ENCODE data around the gene ANKFY1.

Gene ANKFY1

DNA sequence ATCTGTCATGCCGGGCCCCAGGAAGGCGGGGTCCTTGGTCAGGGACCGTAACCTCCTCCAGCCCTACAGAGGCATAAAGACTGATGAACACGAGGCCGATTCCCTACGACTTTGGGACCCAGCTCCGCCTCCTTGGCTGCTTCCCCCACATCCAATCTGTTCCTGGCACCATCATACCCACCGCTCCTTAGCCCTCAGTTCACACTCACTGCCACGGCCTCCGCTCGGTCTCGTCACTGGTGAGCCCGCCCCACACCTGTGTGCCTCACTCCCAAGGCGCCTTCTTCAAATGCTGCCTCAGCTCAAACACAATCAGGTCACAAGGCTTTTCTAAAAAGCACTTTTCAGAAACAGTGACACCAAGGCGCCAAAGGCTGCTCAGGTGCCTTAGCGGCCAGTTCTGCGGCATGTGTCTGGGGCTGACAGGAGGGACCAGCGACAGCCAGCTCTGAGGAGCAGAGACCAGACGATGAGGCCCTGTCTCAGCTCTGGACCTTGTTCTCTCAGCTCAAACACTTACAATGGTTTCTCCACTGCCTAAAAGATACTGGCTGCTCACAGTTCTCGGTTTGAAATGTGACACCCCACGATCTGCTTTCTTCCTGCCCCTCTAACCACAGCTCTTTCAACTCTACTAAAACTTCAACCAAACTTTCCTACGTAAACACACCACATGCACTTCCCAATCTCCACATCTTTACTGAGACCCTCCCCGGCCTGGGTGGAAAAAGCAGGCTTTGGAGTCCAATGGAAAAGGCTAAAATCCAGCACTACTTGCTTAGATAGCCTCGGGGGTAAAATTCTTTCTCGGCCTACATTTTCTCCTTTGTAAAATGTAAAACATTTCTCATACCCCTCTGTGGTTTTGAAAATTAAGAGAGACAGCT, 87.6 kb downstream of the ANKFY1 start:
- no peak for DNase-seq

- DNase-seq, result no peak
These were observed 89.2 kb downstream of the ANKFY1 start for GRCh38 chr17:4174556-4174955.

DNA sequence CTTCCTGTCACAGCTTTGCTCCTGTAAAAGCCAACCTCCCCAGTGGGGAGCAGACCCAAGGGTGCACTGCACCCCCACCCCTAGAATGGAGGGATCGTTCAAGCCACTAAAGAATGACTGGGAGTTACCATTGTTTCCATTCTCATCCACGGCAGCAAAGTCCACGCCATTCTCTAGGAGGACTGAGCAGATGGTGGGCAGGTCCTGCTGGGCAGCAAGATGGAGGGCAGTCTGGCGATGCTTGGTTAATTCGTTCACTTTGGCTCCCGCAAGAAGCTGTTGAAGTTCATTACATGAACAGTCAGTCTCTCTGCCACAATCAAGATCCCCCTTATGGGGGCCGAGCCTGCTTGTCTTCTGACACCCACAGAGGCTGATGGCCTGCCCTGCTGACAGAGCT, 90.0 kb downstream of the ANKFY1 start:
- no peak for DNase-seq

DNA sequence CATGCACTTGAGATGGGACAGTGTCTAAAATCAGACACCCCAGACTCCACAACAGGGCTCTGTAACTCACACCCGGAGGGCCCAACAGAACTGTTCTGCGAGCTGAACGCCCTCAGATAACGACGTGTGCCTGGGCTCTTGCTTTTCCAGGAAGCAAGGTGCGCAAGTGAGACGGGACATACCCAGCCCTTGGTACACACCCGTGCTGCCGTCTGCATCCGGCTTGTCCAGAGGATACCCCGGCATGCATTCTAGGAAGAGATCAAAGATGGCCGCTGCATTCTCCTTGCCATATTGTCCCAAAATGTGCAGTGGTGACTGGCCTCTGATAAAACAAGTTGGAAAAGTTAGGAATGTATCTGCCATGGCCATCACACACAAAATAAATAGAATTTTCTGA, 91.4 kb downstream of the ANKFY1 start:
- DNase-seq, result no peak

- no peak for DNase-seq
These were observed 93.0 kb downstream of the ANKFY1 start for GRCh38 chr17:4170639-4171280.

GRCh38 chr17:4167786-4168185, 96.0 kb downstream of the ANKFY1 start:
- DNase-seq, result no peak

DNA sequence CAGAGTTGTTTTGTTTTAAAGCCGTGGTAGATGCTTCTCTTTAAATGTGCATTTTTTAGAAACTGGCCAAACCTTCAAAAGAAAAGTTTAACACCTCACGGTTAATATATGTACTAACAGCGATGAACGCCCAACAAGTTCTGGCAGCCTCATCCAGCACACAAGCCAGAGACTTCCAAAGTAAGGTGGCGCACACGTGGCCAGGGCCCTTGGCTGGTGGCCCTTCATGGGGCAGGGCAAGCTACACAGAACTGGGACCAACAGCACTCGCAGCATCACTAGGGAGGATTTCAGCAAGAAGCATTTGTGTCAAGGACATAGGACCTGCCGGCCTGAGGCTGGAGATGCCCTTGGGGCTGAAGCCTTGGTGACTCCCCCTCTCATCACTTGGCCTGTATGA, 97.4 kb downstream of the ANKFY1 start:
- DNase-seq, result no peak

DNA sequence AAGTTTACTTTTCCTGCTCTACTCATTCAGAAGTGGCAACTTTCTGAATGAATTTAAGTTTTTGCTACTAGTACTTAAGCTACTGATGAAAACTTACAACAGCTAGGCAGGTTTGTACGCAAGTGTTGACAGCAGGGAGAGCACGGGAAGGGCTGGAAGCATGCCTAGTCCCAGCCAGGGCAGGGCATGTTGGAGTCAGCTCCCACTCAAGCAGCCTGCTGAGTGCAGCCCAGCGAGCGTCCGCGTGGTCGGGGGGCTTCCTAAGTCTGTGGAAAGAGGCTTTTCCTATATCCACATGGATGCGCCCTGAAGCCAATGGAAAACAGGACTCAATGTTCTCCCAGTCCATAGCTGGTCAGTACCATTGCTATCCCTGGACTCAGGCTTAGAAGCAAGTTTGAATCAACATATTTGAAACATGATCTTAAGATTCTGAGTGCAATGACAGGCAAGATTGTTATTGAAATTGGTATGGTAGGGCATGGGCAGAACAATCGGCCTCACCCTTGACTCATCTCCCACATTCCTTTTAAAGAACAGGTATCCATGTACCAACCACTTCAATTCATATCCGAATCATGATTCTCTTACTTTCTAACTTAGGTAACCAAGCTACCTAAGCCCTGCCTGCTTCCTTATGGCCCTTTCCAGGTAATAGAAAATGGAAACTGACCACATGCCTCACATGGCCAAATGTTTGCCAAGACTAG, 98.3 kb downstream of the ANKFY1 start:
- no peak for DNase-seq

GRCh38 chr17:4163951-4164350, 99.8 kb downstream of the ANKFY1 start:
- no peak for DNase-seq

- DNase-seq, result no peak
These were observed 100.9 kb downstream of the ANKFY1 start for GRCh38 chr17:4162775-4163466.

DNA sequence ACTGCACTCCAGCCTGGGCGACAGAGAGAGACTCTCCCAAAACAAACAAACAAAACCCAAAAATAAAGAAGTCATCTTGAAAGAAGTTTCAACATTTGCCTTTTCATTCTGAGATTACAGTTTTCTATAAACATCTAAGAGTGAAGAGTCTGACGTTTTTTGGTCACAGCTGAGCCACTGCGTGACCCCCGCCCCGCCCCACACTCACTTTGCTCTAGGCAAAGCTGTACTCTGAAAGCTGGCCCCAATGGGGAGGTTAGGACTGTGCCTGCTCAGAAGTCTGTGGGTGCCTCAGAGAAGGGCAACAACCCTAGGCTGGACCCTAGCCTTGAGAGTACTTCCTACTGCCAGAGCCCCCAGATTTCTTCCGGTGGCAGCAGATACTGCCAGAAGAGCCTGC, 101.5 kb downstream of the ANKFY1 start:
- DNase-seq, result no peak

- DNase-seq, result no peak
These were observed 101.8 kb downstream of the ANKFY1 start for GRCh38 chr17:4161967-4162305.

GRCh38 chr17:4161192-4161966, 102.4 kb downstream of the ANKFY1 start:
- no peak for DNase-seq

GRCh38 chr17:4160294-4160859, 103.4 kb downstream of the ANKFY1 start:
- DNase-seq, result no peak

DNA sequence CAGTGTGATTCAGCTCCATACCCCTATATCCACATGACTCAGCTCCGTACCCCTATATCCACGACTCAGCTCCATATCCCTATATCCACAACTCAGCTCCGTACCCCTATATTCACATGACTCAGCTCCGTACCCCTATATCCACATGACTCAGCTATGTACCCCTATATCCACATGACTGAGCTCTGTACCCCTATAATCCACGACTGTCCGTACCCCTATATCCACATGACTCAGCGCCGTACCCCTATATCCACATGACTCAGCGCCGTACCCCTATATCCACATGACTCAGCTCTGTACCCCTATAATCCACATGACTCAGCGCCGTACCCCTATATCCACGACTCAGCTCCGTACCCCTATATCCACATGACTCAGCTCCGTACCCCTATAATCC, 104.0 kb downstream of the ANKFY1 start:
- no peak for DNase-seq

DNA sequence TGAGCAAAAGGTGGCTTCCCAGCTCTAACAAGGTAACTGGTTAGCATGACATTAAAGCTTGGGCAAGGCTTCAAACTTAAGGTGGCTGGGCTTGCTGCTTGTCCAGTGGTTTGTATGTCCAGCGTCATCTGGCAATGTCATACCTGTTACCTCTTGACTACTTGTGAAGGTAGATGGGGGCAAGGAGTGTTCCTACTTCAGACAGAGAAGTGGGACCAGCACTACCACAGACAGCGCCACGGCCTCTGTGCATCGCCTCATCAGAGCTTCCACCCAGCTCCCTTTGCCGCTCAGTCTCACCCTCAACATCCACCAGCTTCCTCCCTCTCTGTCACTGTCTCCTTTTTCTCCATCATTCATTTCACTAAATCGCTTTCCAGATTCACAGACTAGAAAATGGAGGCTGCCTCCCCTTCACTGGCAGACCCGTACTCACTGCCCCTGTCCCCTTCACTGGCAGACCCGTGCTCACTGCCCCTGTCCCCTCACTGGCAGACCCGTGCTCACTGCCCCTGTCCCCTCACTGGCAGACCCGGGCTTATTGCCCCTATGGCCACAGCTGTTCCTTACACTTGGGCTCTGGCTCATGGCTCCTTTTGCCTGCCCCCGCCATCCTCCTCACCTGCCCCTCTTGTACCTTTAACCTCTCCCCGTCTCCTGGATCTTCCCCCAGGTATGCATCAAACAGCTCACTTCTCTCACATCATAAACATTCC, 106.0 kb downstream of the ANKFY1 start:
- no peak for DNase-seq

DNA sequence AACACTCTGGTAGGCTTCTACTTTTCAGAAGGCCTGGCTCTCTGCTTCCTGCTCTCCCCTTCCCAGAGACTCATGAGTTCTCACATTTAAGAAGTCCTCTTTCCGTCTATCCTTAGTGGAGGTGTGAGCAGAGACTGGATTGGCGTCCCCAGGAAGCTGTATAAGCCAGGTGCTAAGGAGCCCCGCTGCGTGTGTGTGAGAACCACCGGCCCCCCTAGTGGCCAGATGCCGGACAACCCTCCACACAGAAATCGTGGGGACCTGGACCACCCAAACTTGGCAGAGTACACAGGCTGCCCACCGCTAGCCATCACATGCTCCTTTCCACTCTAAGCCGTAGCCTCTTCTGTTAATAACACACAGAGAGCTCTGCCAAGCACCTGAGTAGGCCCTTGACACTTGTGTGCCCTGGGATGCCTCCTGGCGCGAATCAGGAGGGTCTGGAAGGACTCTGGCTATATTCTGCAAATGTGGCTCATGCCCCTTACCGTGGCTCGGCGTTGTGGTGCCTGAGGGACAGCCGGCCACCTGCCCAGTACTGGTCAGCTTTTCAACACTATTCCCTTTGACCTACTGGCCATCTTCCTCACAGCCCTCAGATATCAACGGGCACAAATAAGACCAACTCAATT, 106.9 kb downstream of the ANKFY1 start:
- DNase-seq, result no peak

GRCh38 chr17:4155980-4156620, 107.7 kb downstream of the ANKFY1 start:
- DNase-seq, result no peak

- DNase-seq, result no peak
These were observed 109.6 kb downstream of the ANKFY1 start for GRCh38 chr17:4154201-4154600.

DNA sequence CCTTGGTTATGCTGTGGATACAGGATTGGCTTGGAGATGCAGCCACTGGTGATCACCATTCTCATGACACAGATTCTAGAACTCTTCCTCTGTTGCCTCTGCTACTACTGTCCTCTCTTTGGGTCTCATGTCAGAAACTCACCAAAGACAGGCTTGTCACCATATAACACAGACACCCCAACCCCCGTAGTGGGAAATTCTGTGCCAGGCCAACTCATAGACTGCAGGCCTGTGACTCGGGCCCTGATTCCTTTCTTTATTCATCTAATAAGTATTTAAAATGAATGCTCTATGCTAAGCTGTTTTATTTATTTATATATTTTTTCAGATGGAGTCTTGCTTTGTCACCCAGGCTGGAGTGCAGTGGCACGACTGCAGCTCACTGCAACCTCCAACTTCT, 111.3 kb downstream of the ANKFY1 start:
- DNase-seq, result no peak

Data from activated gamma-delta T cell (primary cell).